Measurements from ENCODE around the gene RAPGEF3.

The RAPGEF3 gene

DNA sequence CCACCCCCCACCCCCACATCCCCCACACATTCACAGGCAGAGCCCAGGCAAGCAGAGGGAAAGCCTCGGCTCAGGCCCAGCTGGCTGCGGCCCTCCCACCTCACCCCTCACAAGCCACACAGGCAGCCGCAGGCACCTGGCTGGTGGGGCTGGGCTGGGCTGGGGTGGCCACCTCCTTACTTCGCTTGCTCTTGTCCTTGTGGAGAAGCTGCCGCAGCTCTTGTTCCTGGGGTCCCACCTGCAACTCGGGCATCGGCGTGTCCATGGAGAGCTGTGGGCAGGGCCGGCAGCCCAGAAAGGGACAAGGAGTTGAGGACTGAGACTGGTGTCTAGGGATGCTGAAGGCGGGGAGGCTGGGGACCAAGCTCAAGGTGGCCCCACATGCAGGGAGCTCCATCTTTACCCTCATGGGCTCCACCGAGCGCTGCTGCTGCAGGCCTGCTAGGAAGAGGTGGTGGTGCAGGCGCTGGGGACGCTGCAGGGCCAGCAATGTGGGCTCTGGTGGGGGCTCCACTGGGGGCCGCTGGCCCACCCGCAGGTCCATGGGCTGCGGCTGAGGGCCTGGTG, 39.8 kb upstream of the RAPGEF3 start (continued):
- no peak for TF ChIP-seq ZNF214 (tag by site-specific recombination; IDR thresholded peaks at IDR 0.05; ENCODE audit: borderline replicate concordance)
- TF ChIP-seq ZNF571 (tag by site-specific recombination; IDR thresholded peaks at IDR 0.05) = no peak
- peak; percentile 46 for TF ChIP-seq ZFHX2 (tag by site-specific recombination; conservative IDR thresholded peaks at IDR 0.05)
- no peak for TF ChIP-seq ZNF747 (tag by site-specific recombination; IDR thresholded peaks at IDR 0.05)
- TF ChIP-seq ZNF548 (tag by site-specific recombination; IDR thresholded peaks at IDR 0.05) = no peak
- no peak for TF ChIP-seq IKZF3 (tag by site-specific recombination; IDR thresholded peaks at IDR 0.05)
- TF ChIP-seq EGR2 (tag by site-specific recombination; IDR thresholded peaks at IDR 0.05; ENCODE audit: low read depth) = peak; percentile 69
- 0 out of 2 replicates have a peak, but pooled peaks have one; percentile 16 for TF ChIP-seq GLIS2 (tag by site-specific recombination; IDR thresholded peaks at IDR 0.05)
- no peak for TF ChIP-seq ZNF114 (tag by site-specific recombination; IDR thresholded peaks at IDR 0.05)

DNA sequence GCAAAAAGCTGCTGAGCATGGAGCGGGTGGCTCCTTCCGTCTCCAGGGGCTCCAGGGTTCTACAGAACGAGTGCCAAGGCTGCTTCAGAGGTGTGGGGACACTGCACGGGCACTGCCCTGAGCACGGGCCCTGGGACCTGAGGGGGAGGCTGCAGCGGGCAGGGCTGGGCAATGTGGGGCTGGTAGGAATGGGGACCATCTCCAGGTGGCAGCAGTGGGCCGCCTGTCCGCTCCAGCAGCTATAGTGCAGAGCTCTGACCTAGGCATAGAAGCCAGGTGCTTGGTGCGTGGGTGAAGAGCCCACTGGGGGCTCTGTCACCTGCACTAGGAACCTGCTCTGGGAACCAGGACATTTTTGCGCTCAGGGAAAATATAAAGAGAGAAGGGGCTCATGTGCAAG, 38.8 kb upstream of the RAPGEF3 start:
- POLR2A ChIA-PET = interaction anchor here (0.7 to 1.1 kb wide), 2 partner anchors 22 to 41 kb away, joined by 3 read pairs; partner anchors contain the start of gene HDAC7
- H3K36me3 ChIP-seq (ENCODE audit: control insufficient read depth in 2 of 2, insufficient read depth in 1 of 2, low read length in 2 of 2) = peaks cover 0 to 57% of the 10 kb centered on the region in 2 experiments; a peak in 2 of 3 replicates
- no peak overlapping the region for H3K27ac ChIP-seq (ENCODE audit: extremely low read depth, low read depth, low read length)
- no peaks in the 10 kb centered on the region for H3K4me1 ChIP-seq (ENCODE audit: control insufficient read depth, insufficient read depth, low read length)
- CTCF ChIA-PET = interaction anchor here (0.5 to 14.1 kb wide), 12 partner anchors 10 to 429 kb away, joined by 3 to 234 read pairs (median 4); no protein-coding TSS in a partner anchor
- TF ChIP-seq IKZF3 (tag by site-specific recombination; IDR thresholded peaks at IDR 0.05) (no peak), SCRT2 (tag by site-specific recombination; IDR thresholded peaks at IDR 0.05) (no peak), ZNF221 (tag by site-specific recombination; IDR thresholded peaks at IDR 0.05; ENCODE audit: borderline replicate concordance) (no peak)
- TF ChIP-seq, protein P1, sequence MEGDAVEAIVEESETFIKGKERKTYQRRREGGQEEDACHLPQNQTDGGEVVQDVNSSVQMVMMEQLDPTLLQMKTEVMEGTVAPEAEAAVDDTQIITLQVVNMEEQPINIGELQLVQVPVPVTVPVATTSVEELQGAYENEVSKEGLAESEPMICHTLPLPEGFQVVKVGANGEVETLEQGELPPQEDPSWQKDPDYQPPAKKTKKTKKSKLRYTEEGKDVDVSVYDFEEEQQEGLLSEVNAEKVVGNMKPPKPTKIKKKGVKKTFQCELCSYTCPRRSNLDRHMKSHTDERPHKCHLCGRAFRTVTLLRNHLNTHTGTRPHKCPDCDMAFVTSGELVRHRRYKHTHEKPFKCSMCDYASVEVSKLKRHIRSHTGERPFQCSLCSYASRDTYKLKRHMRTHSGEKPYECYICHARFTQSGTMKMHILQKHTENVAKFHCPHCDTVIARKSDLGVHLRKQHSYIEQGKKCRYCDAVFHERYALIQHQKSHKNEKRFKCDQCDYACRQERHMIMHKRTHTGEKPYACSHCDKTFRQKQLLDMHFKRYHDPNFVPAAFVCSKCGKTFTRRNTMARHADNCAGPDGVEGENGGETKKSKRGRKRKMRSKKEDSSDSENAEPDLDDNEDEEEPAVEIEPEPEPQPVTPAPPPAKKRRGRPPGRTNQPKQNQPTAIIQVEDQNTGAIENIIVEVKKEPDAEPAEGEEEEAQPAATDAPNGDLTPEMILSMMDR (tag by site-specific recombination; IDR thresholded peaks at IDR 0.05) = peak; percentile 59
- TF ChIP-seq, protein P2, sequence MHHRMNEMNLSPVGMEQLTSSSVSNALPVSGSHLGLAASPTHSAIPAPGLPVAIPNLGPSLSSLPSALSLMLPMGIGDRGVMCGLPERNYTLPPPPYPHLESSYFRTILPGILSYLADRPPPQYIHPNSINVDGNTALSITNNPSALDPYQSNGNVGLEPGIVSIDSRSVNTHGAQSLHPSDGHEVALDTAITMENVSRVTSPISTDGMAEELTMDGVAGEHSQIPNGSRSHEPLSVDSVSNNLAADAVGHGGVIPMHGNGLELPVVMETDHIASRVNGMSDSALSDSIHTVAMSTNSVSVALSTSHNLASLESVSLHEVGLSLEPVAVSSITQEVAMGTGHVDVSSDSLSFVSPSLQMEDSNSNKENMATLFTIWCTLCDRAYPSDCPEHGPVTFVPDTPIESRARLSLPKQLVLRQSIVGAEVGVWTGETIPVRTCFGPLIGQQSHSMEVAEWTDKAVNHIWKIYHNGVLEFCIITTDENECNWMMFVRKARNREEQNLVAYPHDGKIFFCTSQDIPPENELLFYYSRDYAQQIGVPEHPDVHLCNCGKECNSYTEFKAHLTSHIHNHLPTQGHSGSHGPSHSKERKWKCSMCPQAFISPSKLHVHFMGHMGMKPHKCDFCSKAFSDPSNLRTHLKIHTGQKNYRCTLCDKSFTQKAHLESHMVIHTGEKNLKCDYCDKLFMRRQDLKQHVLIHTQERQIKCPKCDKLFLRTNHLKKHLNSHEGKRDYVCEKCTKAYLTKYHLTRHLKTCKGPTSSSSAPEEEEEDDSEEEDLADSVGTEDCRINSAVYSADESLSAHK (tag by site-specific recombination; IDR thresholded peaks at IDR 0.05) = no peak
- no peaks in the 10 kb centered on the region for H3K9me3 ChIP-seq (ENCODE audit: control insufficient read depth, insufficient read depth, low read depth, low read length)
- no peak overlapping the region for H3K4me3 ChIP-seq (ENCODE audit: low read depth, low read length)

DNA sequence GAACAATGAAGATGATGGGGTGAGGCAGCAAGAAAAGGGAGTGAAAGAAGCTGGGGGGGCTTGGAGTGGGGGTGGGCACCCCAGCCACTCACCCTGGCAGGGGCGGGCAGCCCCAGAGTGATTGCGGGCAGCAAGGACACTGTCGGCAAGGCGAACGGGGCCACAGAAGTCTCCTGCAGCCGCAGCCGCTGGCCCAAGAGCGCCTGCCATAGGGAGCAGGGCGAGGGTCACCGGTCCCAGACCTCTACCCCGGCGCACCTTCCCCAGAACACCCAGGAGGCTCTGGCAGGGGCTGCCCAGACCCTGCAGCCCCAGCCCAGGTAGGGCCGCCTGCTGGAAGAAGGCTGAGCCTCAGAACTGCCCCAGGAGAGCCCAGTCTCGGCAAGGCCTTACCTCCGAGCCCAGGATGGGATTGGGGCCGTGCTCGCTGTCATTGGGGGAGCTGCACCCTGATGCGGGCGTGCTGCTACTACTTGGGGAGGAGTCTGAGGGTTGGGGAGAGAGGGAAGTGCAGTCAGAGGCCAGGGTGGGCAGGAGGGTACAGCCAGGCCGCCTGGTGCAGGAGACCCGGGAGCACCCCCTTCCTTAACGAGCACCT, 37.2 kb upstream of the RAPGEF3 start:
- no peak for TF ChIP-seq ZNF16 (tag by site-specific recombination; IDR thresholded peaks at IDR 0.05; ENCODE audit: low read depth)
- TF ChIP-seq KLF16 (tag by site-specific recombination; IDR thresholded peaks at IDR 0.05) = no peak
- TF ChIP-seq ZNF26 (tag by site-specific recombination; IDR thresholded peaks at IDR 0.05) = no peak
- no peak for TF ChIP-seq ZBTB8A (tag by site-specific recombination; IDR thresholded peaks at IDR 0.05)
- no peak for TF ChIP-seq MYNN (tag by site-specific recombination; IDR thresholded peaks at IDR 0.05; ENCODE audit: borderline replicate concordance)
- TF ChIP-seq ZNF354C (tag by site-specific recombination; IDR thresholded peaks at IDR 0.05; ENCODE audit: borderline replicate concordance, low read depth) = no peak
- no peak for TF ChIP-seq ZNF19 (tag by site-specific recombination; IDR thresholded peaks at IDR 0.05; ENCODE audit: low read depth)
- TF ChIP-seq OVOL3 (tag by site-specific recombination; IDR thresholded peaks at IDR 0.05) = no peak
- TF ChIP-seq, protein P3, sequence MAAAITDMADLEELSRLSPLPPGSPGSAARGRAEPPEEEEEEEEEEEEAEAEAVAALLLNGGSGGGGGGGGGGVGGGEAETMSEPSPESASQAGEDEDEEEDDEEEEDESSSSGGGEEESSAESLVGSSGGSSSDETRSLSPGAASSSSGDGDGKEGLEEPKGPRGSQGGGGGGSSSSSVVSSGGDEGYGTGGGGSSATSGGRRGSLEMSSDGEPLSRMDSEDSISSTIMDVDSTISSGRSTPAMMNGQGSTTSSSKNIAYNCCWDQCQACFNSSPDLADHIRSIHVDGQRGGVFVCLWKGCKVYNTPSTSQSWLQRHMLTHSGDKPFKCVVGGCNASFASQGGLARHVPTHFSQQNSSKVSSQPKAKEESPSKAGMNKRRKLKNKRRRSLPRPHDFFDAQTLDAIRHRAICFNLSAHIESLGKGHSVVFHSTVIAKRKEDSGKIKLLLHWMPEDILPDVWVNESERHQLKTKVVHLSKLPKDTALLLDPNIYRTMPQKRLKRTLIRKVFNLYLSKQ (tag by site-specific recombination; IDR thresholded peaks at IDR 0.05; ENCODE audit: borderline replicate concordance) = no peak
- Histone ChIP-seq H3K9me3 (ENCODE audit: control insufficient read depth, insufficient read depth, low read depth, low read length) (no peaks in the 10 kb centered on the region), H3K27ac (ENCODE audit: extremely low read depth, low read depth, low read length) (no peak overlapping the region), H3K4me1 (ENCODE audit: control insufficient read depth, insufficient read depth, low read length) (no peaks in the 10 kb centered on the region), H3K4me3 (ENCODE audit: low read depth, low read length) (no peak overlapping the region), H3K36me3 (ENCODE audit: control insufficient read depth in 2 of 2, insufficient read depth in 1 of 2, low read length in 2 of 2) (peaks cover 0 to 70% of the 10 kb centered on the region in 2 experiments; a peak in 2 of 3 replicates)
- ChIA-PET CTCF (interaction anchor here (0.7 to 14.1 kb wide), 3 partner anchors 23 to 175 kb away, joined by 5 to 234 read pairs (median 6); no protein-coding TSS in a partner anchor), POLR2A (no interaction called here)
